Nephron progenitor cell (in vitro differentiated cells): ENCODE results near the gene TMEM108.

Source experiments
- DNase-seq: peaks from one replicate; pipeline ENCODE4 v3.0.0; 2021
- H3K27ac Mint-ChIP-seq: 2 replicates; pipeline ENCODE4 v1.8.0; 2021; ENCODE audit warnings: mild to moderate bottlenecking, moderate library complexity, mixed read lengths
- H3K27me3 Mint-ChIP-seq: 2 replicates; pipeline ENCODE4 v1.8.0; 2021; ENCODE audit warnings: mild to moderate bottlenecking, low read depth, mixed read lengths; ENCODE audit not compliant: poor library complexity
- H3K36me3 Mint-ChIP-seq: 2 replicates; pipeline ENCODE4 v1.8.0; 2021; ENCODE audit warnings: low read depth, mixed read lengths
- H3K4me1 Mint-ChIP-seq: 2 replicates; pipeline ENCODE4 v1.8.0; 2021; ENCODE audit warnings: mixed read lengths
- H3K4me3 Mint-ChIP-seq: 2 replicates; pipeline ENCODE4 v1.8.0; 2021; ENCODE audit warnings: mild to moderate bottlenecking, moderate library complexity, mixed read lengths
- H3K9me3 Mint-ChIP-seq: 2 replicates; pipeline ENCODE4 v1.8.0; 2021; ENCODE audit warnings: mild to moderate bottlenecking, moderate library complexity, mixed read lengths
- TF ChIP-seq, protein P1 (sequence below): fragments of 200-600 bp; sonication (generic); IDR thresholded peaks from 2 replicates; pipeline ENCODE4 v1.5.0; 2021; ENCODE audit warnings: antibody characterized with exemption

The TMEM108 gene

DNA sequence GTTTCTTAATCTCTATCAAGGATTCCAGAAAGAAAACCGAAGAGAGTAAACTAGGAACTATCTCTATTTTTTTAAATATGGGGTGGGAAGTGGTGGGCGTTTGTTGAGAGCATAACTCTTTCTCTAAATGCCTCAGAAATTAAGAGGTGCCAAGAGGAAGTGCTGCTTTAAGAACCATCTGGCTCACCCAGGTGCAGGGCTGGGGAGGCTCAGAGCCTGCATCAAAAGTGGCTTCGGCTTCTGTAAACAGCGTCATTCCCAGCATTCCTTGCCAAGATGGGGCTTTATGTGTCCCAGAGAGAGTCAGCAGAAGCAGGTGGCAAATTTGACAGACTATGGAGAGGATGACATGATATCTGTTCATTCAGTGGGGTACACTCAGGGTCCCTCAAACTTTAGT, 238.4 kb downstream of the TMEM108 start:
- Mint-ChIP-seq H3K27ac (no peak overlapping the region), H3K36me3 (no peaks in the 10 kb centered on the region), H3K27me3 (peaks cover 3% of the 10 kb centered on the region), H3K4me3 (no peak overlapping the region), H3K9me3 (no peaks in the 10 kb centered on the region), H3K4me1 (peaks cover 41% of the 10 kb centered on the region)
- no peak for DNase-seq
- TF ChIP-seq, protein P1, sequence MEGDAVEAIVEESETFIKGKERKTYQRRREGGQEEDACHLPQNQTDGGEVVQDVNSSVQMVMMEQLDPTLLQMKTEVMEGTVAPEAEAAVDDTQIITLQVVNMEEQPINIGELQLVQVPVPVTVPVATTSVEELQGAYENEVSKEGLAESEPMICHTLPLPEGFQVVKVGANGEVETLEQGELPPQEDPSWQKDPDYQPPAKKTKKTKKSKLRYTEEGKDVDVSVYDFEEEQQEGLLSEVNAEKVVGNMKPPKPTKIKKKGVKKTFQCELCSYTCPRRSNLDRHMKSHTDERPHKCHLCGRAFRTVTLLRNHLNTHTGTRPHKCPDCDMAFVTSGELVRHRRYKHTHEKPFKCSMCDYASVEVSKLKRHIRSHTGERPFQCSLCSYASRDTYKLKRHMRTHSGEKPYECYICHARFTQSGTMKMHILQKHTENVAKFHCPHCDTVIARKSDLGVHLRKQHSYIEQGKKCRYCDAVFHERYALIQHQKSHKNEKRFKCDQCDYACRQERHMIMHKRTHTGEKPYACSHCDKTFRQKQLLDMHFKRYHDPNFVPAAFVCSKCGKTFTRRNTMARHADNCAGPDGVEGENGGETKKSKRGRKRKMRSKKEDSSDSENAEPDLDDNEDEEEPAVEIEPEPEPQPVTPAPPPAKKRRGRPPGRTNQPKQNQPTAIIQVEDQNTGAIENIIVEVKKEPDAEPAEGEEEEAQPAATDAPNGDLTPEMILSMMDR, result no peak

DNA sequence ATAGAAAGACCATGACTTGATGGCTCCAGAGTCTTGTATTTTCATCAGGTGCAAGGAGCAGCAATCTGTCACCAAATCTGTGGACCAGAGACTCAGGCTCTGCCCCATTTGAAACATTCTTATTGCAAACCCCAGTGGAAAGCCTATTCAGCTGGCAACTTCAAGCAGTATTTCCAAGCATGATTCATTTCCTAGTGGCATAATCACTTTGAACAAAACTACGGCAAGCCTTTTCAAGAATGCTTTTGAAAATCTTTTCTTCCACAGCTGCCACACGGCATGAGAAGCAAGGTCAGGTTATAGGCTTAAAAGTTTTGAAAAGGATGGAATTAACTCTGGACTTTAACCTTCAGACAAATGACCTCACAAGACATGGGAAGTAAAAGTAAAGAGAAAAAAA, 239.6 kb downstream of the TMEM108 start:
- Mint-ChIP-seq H3K27me3 (peaks cover 5% of the 10 kb centered on the region), H3K4me3 (no peak overlapping the region), H3K4me1 (peaks cover 36% of the 10 kb centered on the region), H3K27ac (no peak overlapping the region), H3K36me3 (no peaks in the 10 kb centered on the region), H3K9me3 (no peaks in the 10 kb centered on the region)
- TF ChIP-seq, protein P1, result no peak
- DNase-seq, result no peak

DNA sequence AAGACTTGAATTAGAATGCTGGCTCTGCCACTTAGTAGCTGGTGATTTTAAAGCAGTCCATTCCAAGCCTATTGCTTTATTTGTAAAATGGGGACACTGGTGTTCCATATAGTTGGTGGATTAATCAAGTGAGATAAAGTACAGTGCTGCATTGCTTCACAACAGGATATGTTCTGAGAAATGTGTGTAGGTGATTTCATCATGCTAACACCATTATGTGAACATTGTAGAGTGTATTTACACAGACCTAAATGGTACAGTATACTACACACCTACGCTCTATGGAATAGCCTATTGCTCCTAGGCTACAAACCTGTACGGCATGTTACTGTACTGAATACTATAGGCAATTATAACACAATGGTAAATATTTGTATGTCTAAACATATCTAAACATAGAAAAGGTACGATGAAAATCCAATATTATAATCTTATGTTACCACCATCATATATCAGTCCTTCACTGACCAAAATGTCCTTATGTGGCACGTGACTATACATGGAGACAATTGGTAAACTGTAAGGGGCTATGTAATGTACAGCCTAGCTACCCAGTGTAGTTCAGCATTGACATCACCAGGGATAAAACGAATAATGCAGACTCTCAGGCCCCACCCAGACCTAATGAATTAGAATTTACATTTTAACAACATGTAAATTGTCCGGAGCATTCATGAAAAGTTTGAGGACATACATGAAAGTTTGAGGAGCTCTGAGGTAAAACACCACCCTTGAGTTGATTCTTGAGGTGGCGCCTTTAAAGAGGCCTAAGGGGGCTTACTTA, 240.3 kb downstream of the TMEM108 start:
- no peak overlapping the region for H3K27ac Mint-ChIP-seq
- peaks cover 5% of the 10 kb centered on the region for H3K27me3 Mint-ChIP-seq
- no peak overlapping the region for H3K4me3 Mint-ChIP-seq
- no peaks in the 10 kb centered on the region for H3K36me3 Mint-ChIP-seq
- TF ChIP-seq, protein P1, result no peak
- no peaks in the 10 kb centered on the region for H3K9me3 Mint-ChIP-seq
- no peak for DNase-seq
- peaks cover 36% of the 10 kb centered on the region for H3K4me1 Mint-ChIP-seq

DNA sequence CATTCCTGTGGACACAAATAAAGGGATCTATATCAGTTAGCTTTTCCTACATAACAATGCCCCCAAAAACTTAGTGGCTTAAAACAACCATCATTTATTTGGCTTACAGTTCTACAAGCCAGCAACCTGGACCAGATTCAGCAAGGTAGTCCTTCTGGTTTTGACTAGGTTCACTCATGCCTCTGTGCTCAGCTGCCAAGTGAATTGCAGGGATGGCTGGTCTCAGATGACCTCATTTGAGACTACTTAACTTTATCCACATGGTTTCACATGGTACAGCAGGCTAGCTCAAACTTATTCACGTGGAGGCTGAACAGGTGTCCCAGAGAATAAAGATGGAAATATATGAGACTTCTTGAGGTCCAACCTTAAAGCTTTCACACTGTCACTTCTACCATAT, 242.4 kb downstream of the TMEM108 start:
- H3K9me3 Mint-ChIP-seq, result no peaks in the 10 kb centered on the region
- H3K36me3 Mint-ChIP-seq, result no peaks in the 10 kb centered on the region
- peaks cover 31% of the 10 kb centered on the region for H3K4me1 Mint-ChIP-seq
- H3K27me3 Mint-ChIP-seq, result peaks cover 5% of the 10 kb centered on the region
- no peak overlapping the region for H3K27ac Mint-ChIP-seq
- H3K4me3 Mint-ChIP-seq, result no peak overlapping the region
- no peak for DNase-seq
- TF ChIP-seq, protein P1, result no peak

DNA sequence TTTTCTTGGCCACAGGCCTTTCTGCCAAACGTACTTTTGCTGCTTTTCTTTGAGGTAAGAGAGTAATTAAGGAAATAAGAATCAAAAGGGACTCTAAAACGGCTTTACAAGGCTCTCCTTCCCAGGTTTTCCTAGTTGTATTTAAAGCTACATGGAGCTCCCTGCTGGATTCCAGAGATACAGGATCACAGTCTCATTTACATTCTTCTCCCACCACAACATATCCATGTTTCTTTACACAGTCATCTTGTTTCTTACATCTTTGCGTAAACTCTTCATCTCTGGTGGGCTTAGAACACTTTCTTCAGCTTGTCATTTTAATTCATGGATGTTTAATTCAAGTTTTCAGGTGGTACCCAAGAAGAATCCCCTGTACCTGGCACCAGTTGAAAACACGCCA, 244.0 kb downstream of the TMEM108 start:
- Mint-ChIP-seq H3K27ac (no peak overlapping the region), H3K4me1 (peaks cover 19% of the 10 kb centered on the region), H3K27me3 (peaks cover 5% of the 10 kb centered on the region), H3K9me3 (no peaks in the 10 kb centered on the region), H3K36me3 (no peaks in the 10 kb centered on the region), H3K4me3 (no peak overlapping the region)
- TF ChIP-seq, protein P1, result no peak
- no peak for DNase-seq
